WTC11 (cell line): Measurements from ENCODE around the gene SPATA9. TPM values are rescaled to one million over a fixed set of nuclear protein-coding genes. Genes with fewer than 3 reads are reported as not detected.

Source experiments
- ATAC-seq: fragments of 200-7000 bp; cut with Tn5 transposase; 2 replicates; pipeline ENCODE4 v1.10.0; 2021; ENCODE audit warnings: mild to moderate bottlenecking, moderate library complexity
- CTCF ChIA-PET: fragments of 300-600 bp; sonication (Branson Sonifier 250); formaldehyde crosslinking; loops from one replicate; lab custom pipeline; 2021; ENCODE audit warnings: antibody characterized with exemption; lab: Charles Lee
- POLR2A ChIA-PET: fragments of 350-600 bp; sonication (Branson Sonifier 250); formaldehyde crosslinking; loops from one replicate; lab custom pipeline; 2021; ENCODE audit warnings: antibody characterized with exemption; lab: Charles Lee
- DNase-seq: peaks from one replicate; pipeline ENCODE4 v3.0.0; 2021; ENCODE audit warnings: low spot score
- H3K27ac Mint-ChIP-seq: 2 replicates; pipeline ENCODE4 v1.8.0; 2021; ENCODE audit warnings: mixed read lengths
- H3K27me3 Mint-ChIP-seq: 2 replicates; pipeline ENCODE4 v1.8.0; 2021; ENCODE audit warnings: low read depth, mild to moderate bottlenecking, moderate library complexity, mixed read lengths
- H3K36me3 Mint-ChIP-seq: 2 replicates; pipeline ENCODE4 v1.8.0; 2021; ENCODE audit warnings: mixed read lengths
- H3K4me1 Mint-ChIP-seq: 2 replicates; pipeline ENCODE4 v1.8.0; 2022; ENCODE audit warnings: mixed read lengths
- H3K4me3 Mint-ChIP-seq: 2 replicates; pipeline ENCODE4 v1.8.0; 2021; ENCODE audit warnings: mild to moderate bottlenecking, moderate library complexity, mixed read lengths
- H3K9me3 Mint-ChIP-seq: 2 replicates; pipeline ENCODE4 v1.8.0; 2021; ENCODE audit warnings: mixed read lengths
- ARID4B ChIP-seq: sonication (generic); formaldehyde crosslinking; IDR thresholded peaks from 2 replicates; pipeline ENCODE4 v1.8.0; 2023; ENCODE audit warnings: missing genetic modification reagents, mild to moderate bottlenecking, borderline replicate concordance
- ATF3 ChIP-seq: sonication (generic); formaldehyde crosslinking; conservative IDR thresholded peaks from 2 replicates; pipeline ENCODE4 v1.8.1; 2022; ENCODE audit warnings: mild to moderate bottlenecking, missing genetic modification reagents
- CREB1 ChIP-seq: sonication (generic); formaldehyde crosslinking; IDR thresholded peaks from 2 replicates; pipeline ENCODE4 v1.8.0; 2023; ENCODE audit warnings: mild to moderate bottlenecking, missing genetic modification reagents
- FOXP1 ChIP-seq: sonication (generic); formaldehyde crosslinking; IDR thresholded peaks from 2 replicates; pipeline ENCODE4 v1.8.0; 2022; ENCODE audit warnings: missing genetic modification reagents, mild to moderate bottlenecking, moderate library complexity, borderline replicate concordance
- GTF2I ChIP-seq: fragments of 250-450 bp; sonication (Bioruptor Pico); conservative IDR thresholded peaks from 2 replicates; pipeline ENCODE4 v1.4.0; 2021; ENCODE audit warnings: mild to moderate bottlenecking
- HMGA2 ChIP-seq: fragments of 250-450 bp; sonication (Bioruptor Pico); IDR thresholded peaks from 2 replicates; pipeline ENCODE4 v1.4.0; 2021; ENCODE audit warnings: mild to moderate bottlenecking, moderate library complexity
- NFATC4 ChIP-seq: fragments of 250-450 bp; sonication (Bioruptor Pico); IDR thresholded peaks from 2 replicates; pipeline ENCODE4 v1.9.0; 2021; ENCODE audit warnings: mild to moderate bottlenecking
- NR2C2 ChIP-seq: sonication (generic); formaldehyde crosslinking; IDR thresholded peaks from 2 replicates; pipeline ENCODE4 v1.8.0; 2022; ENCODE audit warnings: mild to moderate bottlenecking, missing genetic modification reagents
- SOX15 ChIP-seq: fragments of 250-450 bp; sonication (Bioruptor Pico); IDR thresholded peaks from 2 replicates; pipeline ENCODE4 v1.9.0; 2021; ENCODE audit warnings: mild to moderate bottlenecking
- USF2 ChIP-seq: sonication (generic); formaldehyde crosslinking; IDR thresholded peaks from 2 replicates; pipeline ENCODE4 v1.8.1; 2023; ENCODE audit warnings: mild to moderate bottlenecking, missing genetic modification reagents, moderate library complexity
- ZBTB43 ChIP-seq: sonication (generic); formaldehyde crosslinking; IDR thresholded peaks from 2 replicates; pipeline ENCODE4 v1.8.1; 2023; ENCODE audit warnings: mild to moderate bottlenecking, missing genetic modification reagents
- ZMAT4 ChIP-seq: fragments of 250-450 bp; sonication (Bioruptor Pico); IDR thresholded peaks from 2 replicates; pipeline ENCODE4 v1.9.0; 2021; ENCODE audit warnings: mild to moderate bottlenecking
- ZNF219 ChIP-seq: sonication (generic); formaldehyde crosslinking; IDR thresholded peaks from 2 replicates; pipeline ENCODE4 v1.8.0; 2023; ENCODE audit warnings: missing genetic modification reagents, mild to moderate bottlenecking, borderline replicate concordance
- ZNF416 ChIP-seq: fragments of 250-450 bp; sonication (Bioruptor Pico); IDR thresholded peaks from 2 replicates; pipeline ENCODE4 v1.9.0; 2021; ENCODE audit warnings: mild to moderate bottlenecking, inconsistent platforms
- ZNF512 ChIP-seq: sonication (generic); formaldehyde crosslinking; IDR thresholded peaks from 2 replicates; pipeline ENCODE4 v1.8.1; 2022; ENCODE audit warnings: missing genetic modification reagents, borderline replicate concordance
- ZNF532 ChIP-seq: fragments of 250-450 bp; sonication (Bioruptor Pico); IDR thresholded peaks from 2 replicates; pipeline ENCODE4 v1.9.0; 2021; ENCODE audit warnings: mild to moderate bottlenecking, borderline replicate concordance
- total RNA-seq: library from RNA; stranded (reverse); gene quantifications from 3 replicates; pipeline ENCODE4 v1.2.3, GENCODE V29; 2021

The SPATA9 gene
- total RNA-seq, 1 experiment from 2014 or later, result not detected

GRCh38 chr5:95647886-95648860, 34.6 kb downstream of the SPATA9 start:
- peak overlapping the region; percentile 29; the same call in 1 of the 2 replicates for H3K4me3 Mint-ChIP-seq
- TF ChIP-seq USF2 (CRISPR knock-in tag) (no peak), FOXP1 (CRISPR knock-in tag) (no peak), CREB1 (CRISPR knock-in tag) (no peak)
- H3K36me3 Mint-ChIP-seq, result peaks cover 4% of the 10 kb centered on the region; the same call in 1 of the 2 replicates
- DNase-seq (no peak), ATAC-seq (no peak)
- 0 out of 2 replicates have a peak, but pooled peaks cover 7% of the 10 kb centered on the region for H3K4me1 Mint-ChIP-seq
- H3K9me3 Mint-ChIP-seq, result no peaks in the 10 kb centered on the region
- ChIA-PET POLR2A (interaction anchor here (1.2 kb wide), 1 partner anchor 314 kb away, joined by 3 read pairs; no protein-coding TSS in a partner anchor), CTCF (interaction anchor here (1.4 kb wide), 1 partner anchor 173 kb away, joined by 3 read pairs; no protein-coding TSS in a partner anchor)
- no peak overlapping the region for H3K27ac Mint-ChIP-seq
- H3K27me3 Mint-ChIP-seq, result no peaks in the 10 kb centered on the region

- Mint-ChIP-seq H3K27me3 (no peaks in the 10 kb centered on the region), H3K9me3 (peaks cover 7% of the 10 kb centered on the region), H3K27ac (peak within 1 kb of the TSS; percentile 57; the same call in 1 of the 2 replicates), H3K4me3 (peak within 1 kb of the TSS; percentile 71), H3K36me3 (no peaks in the 10 kb centered on the region; the same call in 1 of the 2 replicates), H3K4me1 (0 out of 2 replicates have a peak, but pooled peaks cover 7% of the 10 kb centered on the region)
- ATAC-seq (peak; percentile 94), DNase-seq (peak; percentile 97)
- CTCF ChIA-PET, result interaction anchor here (0.6 to 4.1 kb wide), 14 partner anchors 13 to 362 kb away, joined by 3 to 24 read pairs (median 3); partner anchors contain the start of gene MCTP1
- POLR2A ChIA-PET, result interaction anchor here (0.6 to 1.3 kb wide), 7 partner anchors 63 to 363 kb away, joined by 3 to 8 read pairs (median 3); partner anchors contain the start of genes ARSK, RHOBTB3 and SKIC3
- TF ChIP-seq ZNF512, result no peak
- TF ChIP-seq NFATC4 (CRISPR knock-in tag), result no peak
- no peak for TF ChIP-seq GTF2I (CRISPR knock-in tag)
- TF ChIP-seq ARID4B (CRISPR knock-in tag), result peak; percentile 45; the same call in 1 of the 2 replicates
- no peak for TF ChIP-seq HMGA2 (CRISPR knock-in tag)
- TF ChIP-seq ZBTB43 (CRISPR knock-in tag), result no peak
- TF ChIP-seq ZNF416 (CRISPR knock-in tag), result no peak
- TF ChIP-seq ZMAT4, result no peak
- no peak for TF ChIP-seq ATF3
- TF ChIP-seq NR2C2 (CRISPR knock-in tag), result no peak
- no peak for TF ChIP-seq SOX15
- TF ChIP-seq ZNF219 (CRISPR knock-in tag), result no peak
- TF ChIP-seq ZNF532 (CRISPR knock-in tag), result no peak
Observed at GRCh38 chr5:95646569-95647431, 36.0 kb downstream of the SPATA9 start, which contains the start of gene RFESD. TSS of gene RFESD (plus strand) at chr5:95646777. CDS start at chr5:95652272, 5,495 bp downstream.
